ENCODE data around the gene DPM3. TPM values are rescaled to one million over a fixed set of nuclear protein-coding genes. Genes with fewer than 3 reads are reported as not detected.
"Not testable (repeated sequence)": the region's sequence is repeated elsewhere in the genome, so short reads cannot be mapped to it uniquely, and the experiment has no call there.

The DPM3 gene
- total RNA-seq, 2 experiments from 2014 or later: 17.6 to 20.5 TPM

DNA sequence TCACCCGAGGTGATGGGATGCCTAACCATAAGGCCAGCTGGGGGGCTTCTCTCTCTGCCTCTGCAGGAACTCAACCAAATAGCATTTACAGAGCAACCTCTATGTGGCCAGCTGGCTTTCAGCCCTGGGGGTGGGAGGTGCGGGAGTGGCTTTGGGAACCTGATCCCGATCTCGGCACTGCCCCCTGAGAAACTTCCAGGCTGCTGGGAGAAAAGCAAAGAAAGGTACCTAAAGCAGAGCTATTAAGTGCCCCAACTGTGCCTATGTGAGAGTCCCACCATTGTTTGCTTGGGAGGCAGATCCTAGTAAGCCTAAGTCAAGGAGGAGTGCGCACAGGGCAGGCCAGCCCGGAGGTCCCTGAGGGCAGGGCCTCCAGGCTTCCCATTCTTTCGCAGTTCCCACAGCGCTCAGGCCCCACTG lies 25.7 kb upstream of the DPM3 start:
- Histone ChIP-seq H3K27me3 (ENCODE audit: control insufficient read depth in 1 of 2, insufficient read depth in 2 of 2, low read length in 2 of 2) (peaks cover 0 to 7% of the 10 kb centered on the region in 2 experiments), H3K27ac (ENCODE audit: low read depth in 1 of 2, low read length in 2 of 2) (no peak overlapping the region), H3K4me1 (ENCODE audit: insufficient read depth, low read length) (peaks cover 16% of the 10 kb centered on the region), H3K4me3 (ENCODE audit: low read length) (no peak overlapping the region), H3K36me3 (ENCODE audit: insufficient read depth, low read length) (peaks cover 23% of the 10 kb centered on the region), H3K9me3 (ENCODE audit: control insufficient read depth in 1 of 2, insufficient read depth in 1 of 2, low read length in 2 of 2) (no peaks in the 10 kb centered on the region)
- H3K4me3 Mint-ChIP-seq: no peak overlapping the region
- ATAC-seq (ENCODE audit: poor library complexity) (no peak), DNase-seq (no peak)
- H3K4me1 Mint-ChIP-seq (ENCODE audit: low read depth): peaks cover 18% of the 10 kb centered on the region
- ChIA-PET CTCF (interaction anchor here (2.4 kb wide), 1 partner anchor 75 kb away, joined by 8 read pairs; no protein-coding TSS in a partner anchor), POLR2A (no interaction called here)
- H3K27me3 Mint-ChIP-seq: peaks cover 3% of the 10 kb centered on the region
- H3K27ac Mint-ChIP-seq: no peak overlapping the region
- H3K9me3 Mint-ChIP-seq: no peaks in the 10 kb centered on the region
- H3K36me3 Mint-ChIP-seq (ENCODE audit: low read depth): peaks cover 19% of the 10 kb centered on the region
- intact Hi-C loops (cut with DNase I, micrococcal nuclease): loop anchor here (2.0 to 5.0 kb wide), 3 partner anchors 39 to 119 kb away; partner anchors contain the start of gene EFNA1 (in 2 of the 2)
- TF ChIP-seq, protein P1, sequence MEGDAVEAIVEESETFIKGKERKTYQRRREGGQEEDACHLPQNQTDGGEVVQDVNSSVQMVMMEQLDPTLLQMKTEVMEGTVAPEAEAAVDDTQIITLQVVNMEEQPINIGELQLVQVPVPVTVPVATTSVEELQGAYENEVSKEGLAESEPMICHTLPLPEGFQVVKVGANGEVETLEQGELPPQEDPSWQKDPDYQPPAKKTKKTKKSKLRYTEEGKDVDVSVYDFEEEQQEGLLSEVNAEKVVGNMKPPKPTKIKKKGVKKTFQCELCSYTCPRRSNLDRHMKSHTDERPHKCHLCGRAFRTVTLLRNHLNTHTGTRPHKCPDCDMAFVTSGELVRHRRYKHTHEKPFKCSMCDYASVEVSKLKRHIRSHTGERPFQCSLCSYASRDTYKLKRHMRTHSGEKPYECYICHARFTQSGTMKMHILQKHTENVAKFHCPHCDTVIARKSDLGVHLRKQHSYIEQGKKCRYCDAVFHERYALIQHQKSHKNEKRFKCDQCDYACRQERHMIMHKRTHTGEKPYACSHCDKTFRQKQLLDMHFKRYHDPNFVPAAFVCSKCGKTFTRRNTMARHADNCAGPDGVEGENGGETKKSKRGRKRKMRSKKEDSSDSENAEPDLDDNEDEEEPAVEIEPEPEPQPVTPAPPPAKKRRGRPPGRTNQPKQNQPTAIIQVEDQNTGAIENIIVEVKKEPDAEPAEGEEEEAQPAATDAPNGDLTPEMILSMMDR (IDR thresholded peaks at IDR 0.05): no peak

DNA sequence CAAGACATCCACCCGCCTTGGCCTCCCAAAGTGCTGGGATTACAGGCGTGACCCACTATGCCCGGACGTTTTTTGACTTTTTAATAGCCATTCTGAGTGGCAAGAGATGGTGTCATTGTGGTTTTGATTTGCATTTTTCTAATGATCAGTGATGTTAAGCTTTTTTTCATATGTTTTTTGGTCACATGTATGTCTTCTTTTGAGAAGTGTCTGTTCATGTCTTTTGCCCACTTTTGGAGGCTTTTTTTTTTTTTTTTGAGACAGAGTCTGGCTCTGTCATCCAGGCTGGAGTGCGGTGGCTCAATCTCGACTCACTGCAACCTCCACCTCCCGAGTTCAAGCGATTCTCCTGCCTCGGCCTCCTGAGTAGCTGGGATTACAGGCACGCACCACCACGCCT lies 24.3 kb upstream of the DPM3 start:
- not testable (repeated sequence) for H3K9me3 Mint-ChIP-seq; H3K9me3 ChIP-seq (ENCODE audit: control insufficient read depth in 1 of 2, insufficient read depth in 1 of 2, low read length in 2 of 2); H3K27ac Mint-ChIP-seq; ATAC-seq (ENCODE audit: poor library complexity); H3K27me3 Mint-ChIP-seq; H3K4me3 Mint-ChIP-seq; H3K4me3 ChIP-seq (ENCODE audit: low read length); DNase-seq; H3K27ac ChIP-seq (ENCODE audit: low read depth in 1 of 2, low read length in 2 of 2); H3K27me3 ChIP-seq (ENCODE audit: control insufficient read depth in 1 of 2, insufficient read depth in 2 of 2, low read length in 2 of 2)
- Histone ChIP-seq H3K4me1 (ENCODE audit: insufficient read depth, low read length) (peaks cover 16% of the 10 kb centered on the region), H3K36me3 (ENCODE audit: insufficient read depth, low read length) (peaks cover 10% of the 10 kb centered on the region)
- H3K4me1 Mint-ChIP-seq (ENCODE audit: low read depth): peaks cover 18% of the 10 kb centered on the region
- intact Hi-C loops (cut with DNase I, micrococcal nuclease): loop anchor here (5.0 kb wide), 2 partner anchors 37 to 117 kb away; partner anchors contain the start of gene EFNA1 (in 2 of the 2)
- peaks cover 11% of the 10 kb centered on the region for H3K36me3 Mint-ChIP-seq (ENCODE audit: low read depth)
- ChIA-PET CTCF (interaction anchor here (0.6 to 2.4 kb wide), 2 partner anchors 73 to 83 kb away, joined by 3 to 8 read pairs; no protein-coding TSS in a partner anchor), POLR2A (interaction anchor here (0.6 kb wide), 1 partner anchor 27 kb away, joined by 4 read pairs; no protein-coding TSS in a partner anchor)

DNA sequence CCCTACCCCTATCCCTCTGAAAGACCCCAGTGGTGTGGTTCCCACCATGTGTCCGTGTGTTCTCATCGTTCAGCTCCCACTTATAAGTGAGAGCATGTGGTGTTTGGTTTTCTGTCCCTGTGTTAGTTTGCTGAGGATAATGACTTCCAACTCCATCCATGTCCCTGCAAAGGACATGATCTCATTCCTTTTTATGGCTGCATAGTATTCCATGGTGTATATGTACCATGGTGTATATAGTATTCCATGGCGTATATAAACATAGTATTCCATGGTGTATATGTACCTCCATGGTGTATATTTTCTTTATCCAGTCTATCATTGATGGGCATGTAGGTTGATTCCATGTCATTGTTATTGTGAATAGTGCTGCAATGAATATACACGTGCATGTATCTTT lies 23.5 kb upstream of the DPM3 start:
- intact Hi-C loops (cut with DNase I, micrococcal nuclease); H3K27ac Mint-ChIP-seq; DNase-seq; ATAC-seq (ENCODE audit: poor library complexity); H3K27ac ChIP-seq (ENCODE audit: low read depth in 1 of 2, low read length in 2 of 2); H3K9me3 ChIP-seq (ENCODE audit: control insufficient read depth in 1 of 2, insufficient read depth in 1 of 2, low read length in 2 of 2); H3K4me3 Mint-ChIP-seq; H3K27me3 ChIP-seq (ENCODE audit: control insufficient read depth in 1 of 2, insufficient read depth in 2 of 2, low read length in 2 of 2); H3K36me3 ChIP-seq (ENCODE audit: insufficient read depth, low read length); H3K9me3 Mint-ChIP-seq; H3K27me3 Mint-ChIP-seq; POLR2A ChIA-PET; H3K36me3 Mint-ChIP-seq (ENCODE audit: low read depth); H3K4me3 ChIP-seq (ENCODE audit: low read length): not testable (repeated sequence)
- peaks cover 13% of the 10 kb centered on the region for H3K4me1 Mint-ChIP-seq (ENCODE audit: low read depth)
- CTCF ChIA-PET: interaction anchor here (1.6 kb wide), 1 partner anchor 10 kb away, joined by 3 read pairs; no protein-coding TSS in a partner anchor
- H3K4me1 ChIP-seq (ENCODE audit: insufficient read depth, low read length): peaks cover 16% of the 10 kb centered on the region

DNA sequence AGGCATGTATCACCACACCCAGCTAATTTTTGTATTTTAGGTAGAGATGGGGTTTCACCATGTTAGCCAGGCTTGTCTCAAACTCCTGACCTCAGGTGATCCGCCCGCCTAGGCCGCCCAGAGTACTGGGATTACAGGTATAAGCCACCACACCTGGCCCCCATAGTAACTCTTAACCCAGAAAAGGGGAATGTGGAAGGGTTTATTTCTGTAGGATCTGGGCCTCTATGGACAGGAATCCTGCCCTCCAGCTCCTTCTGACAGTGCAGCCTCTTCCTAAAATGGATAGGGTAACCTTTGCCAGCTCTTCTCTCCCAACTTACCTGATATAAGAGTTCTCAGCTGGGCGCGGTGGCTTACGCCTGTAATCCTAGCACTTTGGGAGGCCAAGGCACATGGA lies 22.3 kb upstream of the DPM3 start:
- H3K4me3 Mint-ChIP-seq; H3K36me3 ChIP-seq (ENCODE audit: insufficient read depth, low read length); DNase-seq; H3K27ac ChIP-seq (ENCODE audit: low read depth in 1 of 2, low read length in 2 of 2); H3K27me3 ChIP-seq (ENCODE audit: control insufficient read depth in 1 of 2, insufficient read depth in 2 of 2, low read length in 2 of 2); H3K4me1 Mint-ChIP-seq (ENCODE audit: low read depth); POLR2A ChIA-PET; ATAC-seq (ENCODE audit: poor library complexity); H3K9me3 Mint-ChIP-seq; intact Hi-C loops (cut with DNase I, micrococcal nuclease); H3K27ac Mint-ChIP-seq; H3K9me3 ChIP-seq (ENCODE audit: control insufficient read depth in 1 of 2, insufficient read depth in 1 of 2, low read length in 2 of 2); H3K27me3 Mint-ChIP-seq; H3K4me3 ChIP-seq (ENCODE audit: low read length); H3K36me3 Mint-ChIP-seq (ENCODE audit: low read depth): not testable (repeated sequence)
- peaks cover 10% of the 10 kb centered on the region for H3K4me1 ChIP-seq (ENCODE audit: insufficient read depth, low read length)
- CTCF ChIA-PET: interaction anchor here (1.6 kb wide), 1 partner anchor 9 kb away, joined by 3 read pairs; no protein-coding TSS in a partner anchor

Data from CD4-positive, alpha-beta T cell (primary cell).